Measurements from ENCODE around the gene CAB39L.
"Not testable (repeated sequence)": the region's sequence is repeated elsewhere in the genome, so short reads cannot be mapped to it uniquely, and the experiment has no call there.

The CAB39L gene

DNA sequence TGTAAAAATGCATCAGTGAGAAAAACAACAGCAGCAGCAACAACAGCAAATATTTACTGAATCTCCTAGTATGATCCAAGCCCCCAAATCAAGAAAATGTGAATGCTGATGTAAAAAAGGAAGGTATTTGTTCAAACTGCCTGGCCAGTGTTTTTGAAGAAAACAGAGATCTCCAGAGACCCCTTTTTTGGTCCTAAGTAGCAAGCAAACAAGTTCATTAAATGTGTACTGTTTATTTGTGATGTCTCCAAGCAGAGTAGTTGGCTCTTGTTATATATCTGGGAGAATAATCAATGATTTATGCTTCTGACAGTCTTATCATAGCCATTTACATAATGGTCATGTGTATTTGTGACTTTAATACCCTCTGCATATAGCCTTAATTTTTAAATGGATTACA lies 145.4 kb downstream of the CAB39L start:
- H3K4me1 ChIP-seq (ENCODE audit: control insufficient read depth, insufficient read depth, low read length, poor library complexity, severe bottlenecking): no peaks in the 10 kb centered on the region
- no peaks in the 10 kb centered on the region for H3K27me3 ChIP-seq (replicated peaks; ENCODE audit: control insufficient read depth, insufficient read depth, low read length, poor library complexity, severe bottlenecking)
- H3K9me3 ChIP-seq (ENCODE audit: control insufficient read depth, low read length): no peaks in the 10 kb centered on the region
- H3K36me3 ChIP-seq (ENCODE audit: control insufficient read depth, insufficient read depth, low read length): no peaks in the 10 kb centered on the region
- no peak overlapping the region for H3K4me3 ChIP-seq (ENCODE audit: insufficient read depth, low read depth, low read length, poor library complexity, severe bottlenecking)
- no peak overlapping the region for H3K27ac ChIP-seq (ENCODE audit: insufficient read depth, low read length, poor library complexity, severe bottlenecking)
- DNase-seq: no peak

DNA sequence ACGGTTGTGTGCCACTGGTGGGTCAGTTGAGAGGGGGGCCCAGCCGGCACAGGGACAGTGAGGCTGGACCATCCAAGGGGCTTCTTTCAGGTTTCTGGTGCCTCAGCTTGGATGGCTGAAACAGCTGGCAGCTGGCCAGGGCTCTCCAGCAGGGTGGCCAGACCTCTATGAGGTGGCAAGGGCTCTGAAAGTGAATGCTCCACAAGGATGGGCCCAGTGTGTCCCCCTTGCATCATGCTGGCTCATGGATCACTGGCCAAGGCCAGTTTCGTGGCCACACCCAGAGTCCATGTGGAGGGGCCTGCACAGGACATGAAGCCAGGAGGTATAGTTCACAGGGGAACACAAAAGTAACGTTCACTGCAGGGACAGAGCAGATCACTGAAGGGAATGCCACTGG lies 146.5 kb downstream of the CAB39L start:
- Histone ChIP-seq H3K9me3 (ENCODE audit: control insufficient read depth, low read length) (no peaks in the 10 kb centered on the region), H3K27ac (ENCODE audit: insufficient read depth, low read length, poor library complexity, severe bottlenecking) (no peak overlapping the region), H3K4me1 (ENCODE audit: control insufficient read depth, insufficient read depth, low read length, poor library complexity, severe bottlenecking) (no peaks in the 10 kb centered on the region), H3K27me3 (replicated peaks; ENCODE audit: control insufficient read depth, insufficient read depth, low read length, poor library complexity, severe bottlenecking) (no peaks in the 10 kb centered on the region), H3K4me3 (ENCODE audit: insufficient read depth, low read depth, low read length, poor library complexity, severe bottlenecking) (no peak overlapping the region), H3K36me3 (ENCODE audit: control insufficient read depth, insufficient read depth, low read length) (no peaks in the 10 kb centered on the region)
- no peak for DNase-seq

- H3K4me1 ChIP-seq (ENCODE audit: control insufficient read depth, insufficient read depth, low read length, poor library complexity, severe bottlenecking): no peaks in the 10 kb centered on the region
- no peak overlapping the region for H3K4me3 ChIP-seq (ENCODE audit: insufficient read depth, low read depth, low read length, poor library complexity, severe bottlenecking)
These were observed 147.2 kb downstream of the CAB39L start for GRCh38 chr13:49296659-49297058.

GRCh38 chr13:49295244-49295643 lies 148.6 kb downstream of the CAB39L start:
- H3K4me1 ChIP-seq (ENCODE audit: control insufficient read depth, insufficient read depth, low read length, poor library complexity, severe bottlenecking): no peaks in the 10 kb centered on the region
- no peaks in the 10 kb centered on the region for H3K36me3 ChIP-seq (ENCODE audit: control insufficient read depth, insufficient read depth, low read length)
- H3K27me3 ChIP-seq (replicated peaks; ENCODE audit: control insufficient read depth, insufficient read depth, low read length, poor library complexity, severe bottlenecking): no peaks in the 10 kb centered on the region
- H3K27ac ChIP-seq (ENCODE audit: insufficient read depth, low read length, poor library complexity, severe bottlenecking): no peak overlapping the region
- no peak for DNase-seq
- H3K4me3 ChIP-seq (ENCODE audit: insufficient read depth, low read depth, low read length, poor library complexity, severe bottlenecking): no peak overlapping the region
- no peaks in the 10 kb centered on the region for H3K9me3 ChIP-seq (ENCODE audit: control insufficient read depth, low read length)

More at GRCh38 chr13:49296659-49297058, 147.2 kb downstream of the CAB39L start:
- Histone ChIP-seq H3K27me3 (replicated peaks; ENCODE audit: control insufficient read depth, insufficient read depth, low read length, poor library complexity, severe bottlenecking) (no peaks in the 10 kb centered on the region), H3K36me3 (ENCODE audit: control insufficient read depth, insufficient read depth, low read length) (no peaks in the 10 kb centered on the region), H3K27ac (ENCODE audit: insufficient read depth, low read length, poor library complexity, severe bottlenecking) (no peak overlapping the region), H3K9me3 (ENCODE audit: control insufficient read depth, low read length) (no peaks in the 10 kb centered on the region)
- DNase-seq: no peak

DNA sequence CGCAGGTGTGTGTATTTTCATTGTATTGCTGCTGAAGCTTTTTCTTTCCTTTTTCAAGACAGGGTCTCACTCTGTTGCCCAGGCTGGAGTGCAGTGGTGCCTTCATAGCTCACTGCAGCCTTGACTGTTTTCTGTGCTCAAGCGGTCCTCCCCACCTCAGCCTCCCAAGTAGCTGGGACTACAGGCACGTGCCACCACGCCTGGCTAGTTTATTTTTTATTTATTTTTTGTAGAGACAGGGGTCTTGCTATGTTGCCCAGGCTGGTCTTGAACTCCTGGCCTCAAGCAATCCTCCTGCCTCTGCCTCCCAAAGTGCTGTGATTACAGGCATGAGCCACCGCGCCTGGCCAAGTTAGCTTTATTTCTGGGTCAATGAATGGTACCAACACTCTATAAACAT lies 149.1 kb downstream of the CAB39L start:
- not testable (repeated sequence) for H3K9me3 ChIP-seq (ENCODE audit: control insufficient read depth, low read length); H3K4me1 ChIP-seq (ENCODE audit: control insufficient read depth, insufficient read depth, low read length, poor library complexity, severe bottlenecking); H3K27ac ChIP-seq (ENCODE audit: insufficient read depth, low read length, poor library complexity, severe bottlenecking); H3K27me3 ChIP-seq (replicated peaks; ENCODE audit: control insufficient read depth, insufficient read depth, low read length, poor library complexity, severe bottlenecking); H3K4me3 ChIP-seq (ENCODE audit: insufficient read depth, low read depth, low read length, poor library complexity, severe bottlenecking); H3K36me3 ChIP-seq (ENCODE audit: control insufficient read depth, insufficient read depth, low read length); DNase-seq

- Histone ChIP-seq H3K4me3 (ENCODE audit: insufficient read depth, low read depth, low read length, poor library complexity, severe bottlenecking) (no peak overlapping the region), H3K27ac (ENCODE audit: insufficient read depth, low read length, poor library complexity, severe bottlenecking) (no peak overlapping the region), H3K9me3 (ENCODE audit: control insufficient read depth, low read length) (no peaks in the 10 kb centered on the region), H3K4me1 (ENCODE audit: control insufficient read depth, insufficient read depth, low read length, poor library complexity, severe bottlenecking) (no peaks in the 10 kb centered on the region), H3K36me3 (ENCODE audit: control insufficient read depth, insufficient read depth, low read length) (peaks cover 2% of the 10 kb centered on the region), H3K27me3 (replicated peaks; ENCODE audit: control insufficient read depth, insufficient read depth, low read length, poor library complexity, severe bottlenecking) (no peaks in the 10 kb centered on the region)
- no peak for DNase-seq
These were observed 150.9 kb downstream of the CAB39L start for GRCh38 chr13:49292742-49293486.

DNA sequence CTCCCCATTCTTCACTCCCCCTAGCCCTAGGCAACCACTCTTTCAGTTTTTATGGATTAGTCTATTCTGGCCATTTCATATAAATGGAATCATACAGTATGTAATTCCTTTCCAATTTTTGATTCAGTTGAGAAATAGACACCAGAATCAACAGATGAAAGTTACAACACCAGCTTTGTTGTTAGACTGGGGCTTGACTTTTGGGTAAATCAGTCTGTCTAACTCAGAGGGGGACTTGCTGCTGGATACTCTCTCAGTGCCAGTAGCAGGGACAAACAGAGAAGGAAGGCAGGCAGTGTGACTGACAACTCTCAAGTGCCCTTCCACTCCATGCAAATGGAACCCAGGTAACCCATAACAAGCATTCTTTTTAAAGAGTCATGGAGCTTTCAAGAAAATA lies 155.4 kb downstream of the CAB39L start:
- H3K9me3 ChIP-seq (ENCODE audit: control insufficient read depth, low read length): no peaks in the 10 kb centered on the region
- peaks cover 14% of the 10 kb centered on the region for H3K36me3 ChIP-seq (ENCODE audit: control insufficient read depth, insufficient read depth, low read length)
- H3K4me3 ChIP-seq (ENCODE audit: insufficient read depth, low read depth, low read length, poor library complexity, severe bottlenecking): no peak overlapping the region
- no peak for DNase-seq
- H3K27ac ChIP-seq (ENCODE audit: insufficient read depth, low read length, poor library complexity, severe bottlenecking): no peak overlapping the region
- no peaks in the 10 kb centered on the region for H3K27me3 ChIP-seq (replicated peaks; ENCODE audit: control insufficient read depth, insufficient read depth, low read length, poor library complexity, severe bottlenecking)
- H3K4me1 ChIP-seq (ENCODE audit: control insufficient read depth, insufficient read depth, low read length, poor library complexity, severe bottlenecking): no peaks in the 10 kb centered on the region

DNA sequence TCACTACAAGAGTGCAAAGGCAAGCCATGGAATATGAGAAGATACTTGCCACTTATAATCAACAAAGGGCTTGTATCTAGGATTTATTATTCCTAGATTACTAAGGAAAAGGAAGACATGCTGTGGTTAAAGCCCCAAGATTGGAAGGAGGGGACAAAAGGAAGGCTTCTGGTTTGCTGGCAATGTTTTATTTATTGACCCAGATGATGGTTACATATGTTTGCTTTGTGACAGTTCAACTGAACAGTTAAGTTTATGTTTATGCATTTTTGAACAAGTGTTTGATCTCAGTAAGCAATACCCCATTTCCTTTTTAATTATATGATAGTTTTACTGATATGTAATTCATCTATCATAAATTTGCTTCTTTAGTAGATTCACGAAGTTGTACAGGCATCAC lies 155.9 kb downstream of the CAB39L start:
- Histone ChIP-seq H3K4me1 (ENCODE audit: control insufficient read depth, insufficient read depth, low read length, poor library complexity, severe bottlenecking) (no peaks in the 10 kb centered on the region), H3K27ac (ENCODE audit: insufficient read depth, low read length, poor library complexity, severe bottlenecking) (no peak overlapping the region), H3K9me3 (ENCODE audit: control insufficient read depth, low read length) (no peaks in the 10 kb centered on the region), H3K27me3 (replicated peaks; ENCODE audit: control insufficient read depth, insufficient read depth, low read length, poor library complexity, severe bottlenecking) (no peaks in the 10 kb centered on the region), H3K4me3 (ENCODE audit: insufficient read depth, low read depth, low read length, poor library complexity, severe bottlenecking) (no peak overlapping the region), H3K36me3 (ENCODE audit: control insufficient read depth, insufficient read depth, low read length) (peaks cover 14% of the 10 kb centered on the region)
- DNase-seq: no peak

GRCh38 chr13:49279885-49280284 lies 164.0 kb downstream of the CAB39L start:
- no peaks in the 10 kb centered on the region for H3K9me3 ChIP-seq (ENCODE audit: control insufficient read depth, low read length)
- no peaks in the 10 kb centered on the region for H3K4me1 ChIP-seq (ENCODE audit: control insufficient read depth, insufficient read depth, low read length, poor library complexity, severe bottlenecking)
- H3K36me3 ChIP-seq (ENCODE audit: control insufficient read depth, insufficient read depth, low read length): peaks cover 10% of the 10 kb centered on the region
- no peak for DNase-seq
- no peaks in the 10 kb centered on the region for H3K27me3 ChIP-seq (replicated peaks; ENCODE audit: control insufficient read depth, insufficient read depth, low read length, poor library complexity, severe bottlenecking)
- no peak overlapping the region for H3K4me3 ChIP-seq (ENCODE audit: insufficient read depth, low read depth, low read length, poor library complexity, severe bottlenecking)
- H3K27ac ChIP-seq (ENCODE audit: insufficient read depth, low read length, poor library complexity, severe bottlenecking): no peak overlapping the region

DNA sequence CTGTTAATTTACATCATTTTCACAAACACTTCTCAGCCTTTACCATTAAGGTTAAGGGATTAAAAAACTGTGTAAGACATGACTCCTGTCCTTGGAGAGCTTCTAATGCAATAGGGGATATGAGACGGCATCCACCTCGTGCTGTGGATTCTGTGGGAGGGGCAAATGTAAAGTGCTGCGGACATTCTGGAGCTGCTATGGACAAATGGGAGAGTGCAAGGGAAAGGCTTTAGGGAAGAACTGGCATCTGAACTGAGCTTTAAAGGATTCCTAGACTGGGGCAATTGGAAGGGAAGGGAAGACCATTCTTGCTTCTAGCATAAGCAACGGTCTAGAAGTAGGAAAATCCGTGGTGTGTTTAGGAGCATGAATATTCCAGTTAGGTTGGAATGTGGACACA lies 164.8 kb downstream of the CAB39L start:
- no peak overlapping the region for H3K4me3 ChIP-seq (ENCODE audit: insufficient read depth, low read depth, low read length, poor library complexity, severe bottlenecking)
- no peaks in the 10 kb centered on the region for H3K9me3 ChIP-seq (ENCODE audit: control insufficient read depth, low read length)
- no peak for DNase-seq

More for the DNA sequence above, 164.8 kb downstream of the CAB39L start:
- Histone ChIP-seq H3K4me1 (ENCODE audit: control insufficient read depth, insufficient read depth, low read length, poor library complexity, severe bottlenecking) (no peaks in the 10 kb centered on the region), H3K27me3 (replicated peaks; ENCODE audit: control insufficient read depth, insufficient read depth, low read length, poor library complexity, severe bottlenecking) (no peaks in the 10 kb centered on the region), H3K36me3 (ENCODE audit: control insufficient read depth, insufficient read depth, low read length) (peaks cover 10% of the 10 kb centered on the region), H3K27ac (ENCODE audit: insufficient read depth, low read length, poor library complexity, severe bottlenecking) (no peak overlapping the region)

Measured in effector memory CD4-positive, alpha-beta T cell (primary cell).